ENCODE results near the gene SETBP1.

SETBP1 gene

DNA sequence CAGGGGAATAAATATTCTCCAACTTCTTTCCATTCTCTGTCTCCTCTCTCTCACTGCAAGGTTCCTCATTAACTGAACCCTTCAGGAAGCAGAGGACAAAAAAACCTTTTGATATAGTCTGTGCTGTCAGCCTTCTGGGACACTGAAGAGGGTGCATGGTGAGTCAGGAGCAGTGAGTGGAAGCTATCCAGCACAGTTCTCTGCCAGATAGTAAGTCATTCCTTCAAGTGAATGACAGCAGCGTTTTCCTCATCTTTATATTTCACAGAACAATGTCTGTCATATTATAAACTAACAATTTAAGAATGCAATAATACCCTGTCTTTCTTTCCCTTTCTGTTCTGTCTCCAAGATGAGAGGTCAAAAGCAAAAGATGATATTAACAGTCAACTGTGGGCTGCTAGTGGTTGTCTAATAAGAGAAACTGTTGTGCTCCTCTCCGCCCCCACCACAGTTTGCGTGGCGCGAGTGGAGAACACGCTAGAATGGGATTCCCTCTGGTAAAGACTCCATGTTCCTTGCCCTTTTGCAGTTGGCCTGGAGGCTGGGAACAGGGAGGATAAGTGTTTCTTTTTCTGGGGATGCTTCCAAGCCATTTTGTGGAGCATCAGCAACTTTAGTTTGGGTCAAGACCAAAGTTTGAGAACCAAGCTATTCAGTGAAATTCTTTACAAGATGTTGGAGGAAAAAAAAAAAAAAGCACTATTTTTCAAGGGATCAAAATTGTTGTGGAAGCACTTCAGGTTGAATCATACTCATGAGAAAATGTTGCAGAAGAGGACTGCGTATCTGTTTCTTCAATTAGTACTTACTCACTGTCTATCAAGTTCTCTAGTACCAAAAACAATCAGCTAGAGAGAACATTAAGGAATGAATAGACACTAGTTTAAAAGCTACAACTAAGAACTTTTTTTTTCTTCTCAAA is 430.2 kb downstream of the SETBP1 start:
- DNase-seq (ENCODE audit: low read depth, low spot score): no peak
- no peak overlapping the region for H3K27ac ChIP-seq

DNA sequence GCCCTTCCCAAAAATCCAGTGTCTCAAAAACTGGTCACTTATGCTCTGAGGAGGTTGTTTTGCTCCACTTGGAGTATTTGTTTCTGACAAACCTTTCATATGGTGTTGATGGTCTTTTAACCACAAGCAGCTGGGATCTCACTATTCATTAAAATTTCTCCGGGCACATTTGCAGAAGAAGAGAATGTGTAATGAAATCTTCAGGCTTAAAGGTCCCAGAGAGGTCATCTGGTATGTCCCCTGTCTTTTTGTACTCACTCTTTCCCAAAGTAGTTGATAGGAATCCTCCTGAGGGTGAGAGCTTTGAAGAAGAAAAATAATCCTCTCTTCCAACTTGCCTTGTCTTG is 430.8 kb downstream of the SETBP1 start:
- no peak for DNase-seq (ENCODE audit: low read depth, low spot score)
- H3K27ac ChIP-seq: no peak overlapping the region

DNA sequence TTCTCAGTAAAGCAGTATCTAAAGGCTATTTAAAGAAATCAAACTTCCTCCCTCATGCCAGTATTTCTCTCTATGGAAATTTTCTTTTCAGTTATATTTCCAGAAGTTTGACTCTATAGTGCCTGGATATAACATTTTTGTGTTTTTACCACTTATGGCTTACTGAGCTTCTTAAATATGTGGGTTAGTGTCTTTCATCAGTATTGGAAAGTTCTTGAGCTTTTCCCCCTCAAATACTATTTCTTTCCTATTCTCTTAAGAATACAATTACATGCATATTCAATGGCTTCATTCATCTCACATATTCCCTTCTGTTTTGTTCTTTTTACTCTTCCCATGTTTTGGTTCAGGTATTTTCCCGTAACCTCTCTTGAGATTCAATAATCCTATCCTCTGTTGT is 432.0 kb downstream of the SETBP1 start:
- H3K27ac ChIP-seq: no peak overlapping the region
- DNase-seq (ENCODE audit: low read depth, low spot score): no peak

DNA sequence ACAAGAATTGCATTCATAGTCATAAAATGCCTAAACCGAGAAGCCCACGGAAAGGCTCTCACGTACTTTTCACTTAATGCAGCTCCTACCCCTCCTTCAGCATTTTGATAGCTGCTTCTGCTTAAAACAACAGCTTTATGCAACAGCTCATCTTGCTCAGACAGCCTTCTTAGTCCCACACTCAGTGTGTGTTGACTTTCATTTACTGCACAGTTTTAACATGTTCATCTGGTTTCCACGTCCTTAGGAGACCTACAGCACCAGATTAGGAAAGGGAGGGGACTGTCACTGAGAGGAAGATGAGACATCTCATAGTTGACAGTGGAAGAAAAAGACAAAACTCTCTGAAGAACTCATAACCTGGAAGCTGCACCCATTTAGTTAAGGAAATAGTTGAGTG is 435.4 kb downstream of the SETBP1 start:
- DNase-seq (ENCODE audit: low read depth, low spot score): no peak
- H3K27ac ChIP-seq: no peak overlapping the region
